SU-DHL-6 (cell line): ENCODE measurements around the gene GAGE10.

Source experiments
- EZH2phosphoT487 ChIP-seq: fragments of 200-600 bp; sonication (generic), shearing (Covaris generic); conservative IDR thresholded peaks from 2 replicates; pipeline ENCODE4 v1.6.1; 2018; ENCODE audit warnings: mild to moderate bottlenecking, antibody characterized with exemption, low read length, moderate library complexity, mixed read lengths
- TF ChIP-seq, protein P1 (sequence below): fragments of 200-600 bp; sonication (generic); IDR thresholded peaks from one replicate; pipeline ENCODE4 v1.5.1; 2017; ENCODE audit warnings: antibody characterized with exemption, mild to moderate bottlenecking, low read length, moderate library complexity; ENCODE audit not compliant: insufficient read depth, poor library complexity, severe bottlenecking

DNA sequence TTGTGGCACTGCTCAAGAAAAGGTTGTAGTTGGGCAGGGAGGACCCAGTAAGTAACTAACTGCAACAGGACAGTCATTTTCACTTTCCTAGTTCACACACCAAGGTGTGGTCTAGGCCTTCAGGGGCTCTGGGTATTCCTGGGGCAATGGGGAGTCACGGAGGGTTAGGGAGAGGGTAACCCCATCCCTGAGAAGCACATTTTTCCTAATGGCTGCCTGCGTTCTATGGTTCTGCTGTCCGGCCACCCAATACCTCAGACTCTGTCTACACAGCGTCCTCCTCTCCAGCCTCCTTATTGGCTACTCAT, 34.8 kb upstream of the GAGE10 start:
- TF ChIP-seq, protein P1, sequence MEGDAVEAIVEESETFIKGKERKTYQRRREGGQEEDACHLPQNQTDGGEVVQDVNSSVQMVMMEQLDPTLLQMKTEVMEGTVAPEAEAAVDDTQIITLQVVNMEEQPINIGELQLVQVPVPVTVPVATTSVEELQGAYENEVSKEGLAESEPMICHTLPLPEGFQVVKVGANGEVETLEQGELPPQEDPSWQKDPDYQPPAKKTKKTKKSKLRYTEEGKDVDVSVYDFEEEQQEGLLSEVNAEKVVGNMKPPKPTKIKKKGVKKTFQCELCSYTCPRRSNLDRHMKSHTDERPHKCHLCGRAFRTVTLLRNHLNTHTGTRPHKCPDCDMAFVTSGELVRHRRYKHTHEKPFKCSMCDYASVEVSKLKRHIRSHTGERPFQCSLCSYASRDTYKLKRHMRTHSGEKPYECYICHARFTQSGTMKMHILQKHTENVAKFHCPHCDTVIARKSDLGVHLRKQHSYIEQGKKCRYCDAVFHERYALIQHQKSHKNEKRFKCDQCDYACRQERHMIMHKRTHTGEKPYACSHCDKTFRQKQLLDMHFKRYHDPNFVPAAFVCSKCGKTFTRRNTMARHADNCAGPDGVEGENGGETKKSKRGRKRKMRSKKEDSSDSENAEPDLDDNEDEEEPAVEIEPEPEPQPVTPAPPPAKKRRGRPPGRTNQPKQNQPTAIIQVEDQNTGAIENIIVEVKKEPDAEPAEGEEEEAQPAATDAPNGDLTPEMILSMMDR: no peak
- no peak for TF ChIP-seq EZH2phosphoT487
